GM23338 (cell line): ENCODE measurements around the gene HYAL1. TPM values are rescaled to one million over a fixed set of nuclear protein-coding genes. Genes with fewer than 3 reads are reported as not detected.
A peak's percentile ranks its signal among the peaks of the same experiment; 100 is the strongest.

Experiments used
- ATAC-seq: fragments of 200-7000 bp; cut with Tn5 transposase; 3 replicates; pipeline ENCODE4 v1.9.1; 2020
- DNase-seq: peaks from one replicate; pipeline ENCODE4 v3.0.0-alpha.2; 2015; ENCODE audit warnings: low spot score
- H2AFZ ChIP-seq: fragments of 200-600 bp; sonication (generic); 2 replicates; pipeline ENCODE4 v1.8.0; 2016; ENCODE audit warnings: antibody characterized with exemption, mild to moderate bottlenecking, moderate library complexity
- H3F3A ChIP-seq: fragments of 200-600 bp; sonication (generic); replicated peaks from 2 replicates; pipeline ENCODE4 v1.8.0; 2017; ENCODE audit warnings: antibody characterized with exemption, mixed run types, low read depth
- H3K27ac ChIP-seq: fragments of 200-600 bp; sonication (generic); 2 replicates; pipeline ENCODE4 v1.6.1; 2016; ENCODE audit warnings: low read depth
- H3K27me3 ChIP-seq: fragments of 200-600 bp; sonication (generic); 2 replicates; pipeline ENCODE4 v1.8.0; 2016; ENCODE audit warnings: mild to moderate bottlenecking, mixed run types, moderate library complexity; ENCODE audit not compliant: insufficient read depth
- H3K36me3 ChIP-seq: fragments of 200-600 bp; sonication (generic); 2 replicates; pipeline ENCODE4 v1.8.0; 2016; ENCODE audit warnings: mild to moderate bottlenecking; ENCODE audit not compliant: insufficient read depth
- H3K4me1 ChIP-seq: fragments of 200-600 bp; sonication (generic); 2 replicates; pipeline ENCODE4 v1.8.0; 2016; ENCODE audit warnings: mild to moderate bottlenecking, moderate library complexity; ENCODE audit not compliant: insufficient read depth
- H3K4me2 ChIP-seq: fragments of 200-600 bp; sonication (generic); 2 replicates; pipeline ENCODE4 v1.7.1; 2017; ENCODE audit warnings: mixed run types
- H3K4me3 ChIP-seq: fragments of 200-600 bp; sonication (generic); 2 replicates; pipeline ENCODE4 v1.6.1; 2016; ENCODE audit warnings: mixed run types
- H3K79me2 ChIP-seq: fragments of 200-600 bp; sonication (generic); replicated peaks from 2 replicates; pipeline ENCODE4 v1.8.0; 2017; ENCODE audit warnings: mild to moderate bottlenecking; ENCODE audit not compliant: insufficient read depth
- H3K9me2 ChIP-seq: fragments of 200-600 bp; sonication (generic); 2 replicates; pipeline ENCODE4 v1.8.0; 2017; ENCODE audit not compliant: insufficient read depth
- H4K20me1 ChIP-seq: fragments of 200-600 bp; sonication (generic); replicated peaks from 2 replicates; pipeline ENCODE4 v1.8.0; 2017; ENCODE audit warnings: mild to moderate bottlenecking; ENCODE audit not compliant: insufficient read depth
- H3K27ac Mint-ChIP-seq: 2 replicates; pipeline ENCODE4 v1.8.0; 2020; ENCODE audit warnings: inconsistent platforms, mild to moderate bottlenecking, moderate library complexity, mixed read lengths
- H3K27me3 Mint-ChIP-seq: 3 replicates; pipeline ENCODE4 v1.8.0; 2022; ENCODE audit warnings: low read depth, mild to moderate bottlenecking, moderate library complexity, mixed read lengths, inconsistent platforms; ENCODE audit not compliant: insufficient read depth, poor library complexity
- H3K36me3 Mint-ChIP-seq: 3 replicates; pipeline ENCODE4 v1.8.0; 2021; ENCODE audit warnings: low read depth, mild to moderate bottlenecking, inconsistent platforms, moderate library complexity, mixed read lengths
- H3K4me1 Mint-ChIP-seq: 3 replicates; pipeline ENCODE4 v1.8.0; 2020; ENCODE audit warnings: mild to moderate bottlenecking, inconsistent platforms, mixed read lengths
- H3K4me3 Mint-ChIP-seq: 3 replicates; pipeline ENCODE4 v1.8.0; 2021; ENCODE audit warnings: moderate library complexity, mild to moderate bottlenecking, inconsistent platforms, mixed read lengths
- H3K9me3 Mint-ChIP-seq: 3 replicates; pipeline ENCODE4 v1.8.0; 2020; ENCODE audit warnings: moderate library complexity, mild to moderate bottlenecking, inconsistent platforms, mixed read lengths
- CREB1 ChIP-seq: fragments of 250-450 bp; sonication (Bioruptor Pico); IDR thresholded peaks from 2 replicates; pipeline ENCODE4 v1.5.0; 2020; ENCODE audit warnings: low read depth, mild to moderate bottlenecking, moderate library complexity
- CTCF ChIP-seq, 2 experiments: fragments of 200-600 bp in 1 of 2; sonication (generic) in 1 of 2; conservative IDR thresholded peaks; 2 replicates each; pipeline versions ENCODE4 v1.5.1 to v1.6.1; 2016 to 2017; ENCODE audit warnings: antibody characterized with exemption in 2 of 2, low read depth in 2 of 2, mild to moderate bottlenecking in 2 of 2, moderate library complexity in 1 of 2
- ETS1 ChIP-seq: IDR thresholded peaks from 2 replicates; pipeline ENCODE4 v1.6.1; 2016; ENCODE audit warnings: antibody characterized with exemption
- EZH2 ChIP-seq: fragments of 200-600 bp; sonication (generic); IDR thresholded peaks from one replicate; pipeline ENCODE4 v1.8.0; 2017; ENCODE audit warnings: antibody characterized with exemption, mild to moderate bottlenecking, low read depth; ENCODE audit not compliant: unreplicated experiment
- EZH2phosphoT487 ChIP-seq: fragments of 200-600 bp; sonication (generic); IDR thresholded peaks from one replicate; pipeline ENCODE4 v1.8.1; 2018; ENCODE audit warnings: antibody characterized with exemption; ENCODE audit not compliant: unreplicated experiment
- JUNB ChIP-seq: IDR thresholded peaks from one replicate; pipeline ENCODE4 v1.6.1; 2016; ENCODE audit warnings: antibody characterized with exemption; ENCODE audit not compliant: unreplicated experiment
- NANOG ChIP-seq: IDR thresholded peaks from 2 replicates; pipeline ENCODE4 v1.6.1; 2016; ENCODE audit warnings: antibody characterized with exemption, borderline replicate concordance
- POLR2AphosphoS5 ChIP-seq: IDR thresholded peaks from 2 replicates; pipeline ENCODE4 v1.6.1; 2016; ENCODE audit warnings: antibody characterized with exemption, low read depth
- REST ChIP-seq: IDR thresholded peaks from one replicate; pipeline ENCODE4 v1.6.1; 2018; ENCODE audit warnings: antibody characterized with exemption; ENCODE audit not compliant: unreplicated experiment
- STAT1 ChIP-seq: IDR thresholded peaks from one replicate; pipeline ENCODE4 v1.6.1; 2016; ENCODE audit warnings: antibody characterized with exemption; ENCODE audit not compliant: unreplicated experiment
- ZNF114 ChIP-seq: fragments of 250-450 bp; sonication (Bioruptor Pico); IDR thresholded peaks from 2 replicates; pipeline ENCODE4 v1.5.0; 2020; ENCODE audit warnings: mild to moderate bottlenecking, moderate library complexity
- ZNF331 ChIP-seq: fragments of 250-450 bp; sonication (Bioruptor Pico); IDR thresholded peaks from 2 replicates; pipeline ENCODE4 v1.5.0; 2020; ENCODE audit warnings: low read depth, mild to moderate bottlenecking, moderate library complexity
- ZNF462 ChIP-seq: fragments of 250-450 bp; sonication (Bioruptor Pico); IDR thresholded peaks from 2 replicates; pipeline ENCODE4 v1.5.0; 2020; ENCODE audit warnings: mild to moderate bottlenecking, moderate library complexity
- polyA plus RNA-seq: library from polyadenylated mRNA; unstranded; fragments of >200 nt; fragmentation: Nextera tagmentation; extraction: Ambion mirVana; gene quantifications from 2 replicates; pipeline ENCODE4 v1.2.1, GENCODE V29; 2016
- total RNA-seq: library from RNA; depleted of rRNA; stranded (reverse); fragments of >200 nt; shearing (Covaris generic); gene quantifications from 2 replicates; pipeline ENCODE4 v1.2.3, GENCODE V29; 2014

The HYAL1 gene
- total and polyA plus RNA-seq, 2 experiments from 2014 or later: 2.1 to 5.0 TPM

GRCh38 chr3:50327129-50327528 is 23.8 kb upstream of the HYAL1 start:
- Histone ChIP-seq H3F3A (peaks cover 31% of the 10 kb centered on the region; the same call in 1 of the 2 replicates), H3K4me2 (peak overlapping the region; percentile 97), H3K27me3 (no peaks in the 10 kb centered on the region), H3K4me1 (peaks cover 18% of the 10 kb centered on the region), H4K20me1 (peaks cover 8% of the 10 kb centered on the region; the same call in 1 of the 2 replicates), H3K36me3 (peaks cover 6% of the 10 kb centered on the region), H2AFZ (no peak overlapping the region), H3K27ac (no peak overlapping the region), H3K79me2 (peaks cover 13% of the 10 kb centered on the region), H3K9me2 (no peaks in the 10 kb centered on the region), H3K4me3 (peak overlapping the region; percentile 94)
- DNase-seq: no peak
- H3K27me3 Mint-ChIP-seq: peaks cover 16% of the 10 kb centered on the region
- no peak for ATAC-seq
- peak overlapping the region; percentile 91 for H3K4me3 Mint-ChIP-seq
- peaks cover 32% of the 10 kb centered on the region for H3K4me1 Mint-ChIP-seq
- peaks cover 38% of the 10 kb centered on the region for H3K36me3 Mint-ChIP-seq
- no peak for TF ChIP-seq CREB1 (CRISPR knock-in tag)
- TF ChIP-seq REST: no peak
- no peak for TF ChIP-seq NANOG
- TF ChIP-seq EZH2phosphoT487: no peak
- no peak for TF ChIP-seq ZNF114
- no peak for TF ChIP-seq STAT1
- TF ChIP-seq ZNF331 (CRISPR knock-in tag): no peak
- no peak for TF ChIP-seq ETS1
- no peak for TF ChIP-seq ZNF462 (CRISPR knock-in tag)
- TF ChIP-seq JUNB: no peak
- no peak for TF ChIP-seq CTCF (conservative IDR thresholded peaks at IDR 0.05; ENCODE audit: low read depth in 2 of 2)
- no peak for TF ChIP-seq POLR2AphosphoS5
- no peak for TF ChIP-seq EZH2
- no peaks in the 10 kb centered on the region for H3K9me3 Mint-ChIP-seq
- no peak overlapping the region for H3K27ac Mint-ChIP-seq
